B cell (primary cell): ENCODE results near the gene KCNF1. TPM values are rescaled to one million over a fixed set of nuclear protein-coding genes. Genes with fewer than 3 reads are reported as not detected.

ENCODE experiments used
- ATAC-seq: fragments of 200-7000 bp; cut with Tn5 transposase; one replicate; pipeline ENCODE4 v1.10.0; 2021; ENCODE audit warnings: low read depth, mild to moderate bottlenecking, moderate number of reproducible peaks, moderate library complexity
- CTCF ChIA-PET: fragments of 350-600 bp; sonication (Branson Sonifier 250); formaldehyde crosslinking; loops from one replicate; lab custom pipeline; 2021; ENCODE audit warnings: antibody characterized with exemption, inconsistent platforms; lab: Charles Lee
- POLR2A ChIA-PET: fragments of 350-600 bp; sonication (Branson Sonifier 250); formaldehyde crosslinking; loops from one replicate; lab custom pipeline; 2021; ENCODE audit warnings: antibody characterized with exemption; lab: Charles Lee
- DNase-seq: peaks from one replicate; pipeline ENCODE4 v3.0.0; 2013
- H2AFZ ChIP-seq: 2 replicates; pipeline ENCODE4 v1.6.1; 2012; ENCODE audit warnings: mild to moderate bottlenecking, low read depth, low read length; ENCODE audit not compliant: insufficient read depth, poor library complexity, severe bottlenecking
- H3K27ac ChIP-seq, 2 donors: 1 replicate in 1 of 2; 2 replicates in 1 of 2; pipeline ENCODE4 v1.5.1; 2012 to 2013; ENCODE audit warnings: low read length in 2 of 2, mild to moderate bottlenecking in 2 of 2, moderate library complexity in 1 of 2
- H3K27me3 ChIP-seq, 4 experiments: fragments of 200-600 bp in 1 of 4; sonication (generic) in 1 of 4; replicated peaks in 1 of 4; 1 replicate in 2 of 4; 2 replicates in 2 of 4; pipeline versions ENCODE4 v1.6.1 to v1.7.0; 2013 to 2016; ENCODE audit warnings: low read length in 3 of 4, mild to moderate bottlenecking in 2 of 4, mixed read lengths in 1 of 4, moderate library complexity in 1 of 4; ENCODE audit not compliant: insufficient read depth in 4 of 4, control insufficient read depth in 3 of 4; ENCODE audit errors: control extremely low read depth in 1 of 4
- H3K36me3 ChIP-seq, 2 experiments: replicated peaks in 1 of 2; 1 replicate in 1 of 2; 2 replicates in 1 of 2; pipeline versions ENCODE4 v1.6.1 to v1.7.1; 2013; ENCODE audit warnings: low read length in 1 of 2; ENCODE audit not compliant: insufficient read depth in 2 of 2, control insufficient read depth in 1 of 2; ENCODE audit errors: control extremely low read depth in 1 of 2, extremely low read depth in 1 of 2
- H3K4me1 ChIP-seq, 2 donors: fragments of 200-600 bp in 1 of 2; sonication (generic) in 1 of 2; 1 replicate in 1 of 2; 2 replicates in 1 of 2; pipeline versions ENCODE4 v1.5.1 to v1.6.1; 2013 to 2017; ENCODE audit warnings: low read length in 2 of 2; ENCODE audit not compliant: control insufficient read depth in 2 of 2, insufficient read depth in 2 of 2
- H3K4me2 ChIP-seq: replicated peaks from 2 replicates; pipeline ENCODE3; 2012; ENCODE audit warnings: mild to moderate bottlenecking, low read depth, low read length; ENCODE audit not compliant: poor library complexity, severe bottlenecking
- H3K4me3 ChIP-seq, 5 experiments: fragments of 200-600 bp in 1 of 5; sonication (generic) in 1 of 5; 1 replicate in 3 of 5; 2 replicates in 2 of 5; pipeline versions ENCODE4 v1.5.1 to v1.7.0; 2011 to 2016; ENCODE audit warnings: low read length in 4 of 5, mild to moderate bottlenecking in 4 of 5, low read depth in 2 of 5, control low read depth in 1 of 5, moderate library complexity in 1 of 5; ENCODE audit not compliant: insufficient read depth in 1 of 5; ENCODE audit errors: control extremely low read depth in 1 of 5, extremely low read depth in 1 of 5
- H3K79me2 ChIP-seq: fragments of 200-600 bp; sonication (generic); one replicate; pipeline ENCODE4 v1.6.0; 2016; ENCODE audit warnings: low read length; ENCODE audit not compliant: control insufficient read depth, insufficient read depth
- H3K9ac ChIP-seq: fragments of 200-600 bp; sonication (generic); 2 replicates; pipeline ENCODE4 v1.6.1; 2017; ENCODE audit warnings: mild to moderate bottlenecking, low read length, moderate library complexity
- H3K9me3 ChIP-seq, 3 donors: one replicate each; pipeline versions ENCODE4 v1.6.1 to v1.7.1; 2013; ENCODE audit warnings: low read length in 2 of 3; ENCODE audit not compliant: control insufficient read depth in 2 of 3, insufficient read depth in 1 of 3; ENCODE audit errors: control extremely low read depth in 1 of 3
- H4K20me1 ChIP-seq: 2 replicates; pipeline ENCODE4 v1.6.0; 2012; ENCODE audit warnings: mild to moderate bottlenecking, low read length; ENCODE audit not compliant: insufficient read depth, control insufficient read depth, poor library complexity, severe bottlenecking
- H3K27ac Mint-ChIP-seq: one replicate; pipeline ENCODE4 v1.8.0; 2021; ENCODE audit warnings: mixed read lengths
- H3K27me3 Mint-ChIP-seq: one replicate; pipeline ENCODE4 v1.8.0; 2021; ENCODE audit warnings: mixed read lengths
- H3K4me1 Mint-ChIP-seq: one replicate; pipeline ENCODE4 v1.8.0; 2021; ENCODE audit warnings: mixed read lengths
- H3K4me3 Mint-ChIP-seq: one replicate; pipeline ENCODE4 v1.8.0; 2021; ENCODE audit warnings: mixed read lengths
- H3K9me3 Mint-ChIP-seq: one replicate; pipeline ENCODE4 v1.8.0; 2022; ENCODE audit warnings: mixed read lengths; ENCODE audit not compliant: insufficient read depth
- EZH2 ChIP-seq: IDR thresholded peaks from 2 replicates; pipeline ENCODE4 v1.6.1; 2012; ENCODE audit warnings: borderline replicate concordance, low read depth, mild to moderate bottlenecking, moderate library complexity, low read length; ENCODE audit not compliant: insufficient read depth, poor library complexity, severe bottlenecking
- WGBS: methylation state at CpG from one replicate; pipeline ENCODE4 v1.1.5; 2013; ENCODE audit warnings: missing lambda C conversion rate; ENCODE audit not compliant: insufficient coverage; 5-methylcytosine and 5-hydroxymethylcytosine counted together
- intact Hi-C: fragments of 100-400 bp; cut with micrococcal nuclease; formaldehyde crosslinking; loops from one replicate; pipeline ENCODE4 v1.10.0; 2022
- polyA plus RNA-seq: library from polyadenylated mRNA; depleted of rRNA; stranded (reverse); fragments of >200 nt; gene quantifications from 2 replicates; pipeline ENCODE4 v1.2.3, GENCODE V29; 2012
- total RNA-seq, 2 donors: library from RNA; stranded (reverse); fragments of 120-200 nt in 1 of 2; gene quantifications; 1 replicate in 1 of 2; 2 replicates in 1 of 2; pipeline versions ENCODE4 v1.2.3 to v1.2.4, GENCODE V29; 2013 to 2022
- TF ChIP-seq, protein P1 (sequence below): fragments of 200-600 bp; IDR thresholded peaks from one replicate; pipeline ENCODE4 v1.8.0; 2022; ENCODE audit warnings: antibody characterized with exemption, mild to moderate bottlenecking

The KCNF1 gene
- total and polyA plus RNA-seq, 2 donors (not counting 1 experiment from before 2014, with no cell fraction given): not detected

DNA sequence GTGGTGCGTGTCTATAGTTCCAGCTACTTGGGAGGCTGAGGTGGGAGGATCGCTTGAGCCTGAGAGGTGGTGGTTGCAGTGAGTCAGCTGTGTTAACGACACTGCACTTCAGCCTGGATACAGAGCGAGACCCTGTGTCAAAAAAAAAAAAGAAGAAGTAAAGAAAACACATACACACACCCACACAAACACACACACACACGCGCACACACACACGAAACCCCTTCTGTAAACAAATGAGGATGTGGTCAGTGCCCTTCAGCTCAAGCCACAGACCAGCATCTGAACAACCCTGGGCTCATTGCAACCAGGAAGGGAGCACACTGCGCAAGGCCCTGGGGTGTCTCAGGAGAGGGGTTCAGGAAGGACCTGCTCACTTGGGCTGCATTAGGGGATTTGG is 47.9 kb upstream of the KCNF1 start:
- POLR2A ChIA-PET: no interaction called here
- peaks cover 0 to 23% (median 11%) of the 10 kb centered on the region in 4 experiments for H3K27me3 ChIP-seq
- H3K9ac ChIP-seq: no peak overlapping the region
- peak overlapping the region; percentile 29 for H3K4me2 ChIP-seq
- peak overlapping the region; percentile 66 for H3K4me3 Mint-ChIP-seq
- DNase-seq: peak; percentile 23
- no peaks in the 10 kb centered on the region for H4K20me1 ChIP-seq
- no peaks in the 10 kb centered on the region for H3K36me3 ChIP-seq
- H3K79me2 ChIP-seq: no peaks in the 10 kb centered on the region
- peak; percentile 53 for ATAC-seq
- H3K4me3 ChIP-seq: no peak overlapping the region
- H3K4me1 Mint-ChIP-seq: peaks cover 24% of the 10 kb centered on the region
- H2AFZ ChIP-seq: no peak overlapping the region
- H3K4me1 ChIP-seq: peaks cover 11 to 18% of the 10 kb centered on the region in 2 donors
- no peaks in the 10 kb centered on the region for H3K9me3 ChIP-seq
- 29% methylated on average over 1 of the region's 8 CpGs for WGBS
- no peak overlapping the region for H3K27ac ChIP-seq
- H3K9me3 Mint-ChIP-seq: no peaks in the 10 kb centered on the region
- CTCF ChIA-PET: interaction anchor here (0.8 kb wide), 1 partner anchor 33 kb away, joined by 4 read pairs; no protein-coding TSS in a partner anchor
- peak overlapping the region; percentile 60 for H3K27ac Mint-ChIP-seq
- H3K27me3 Mint-ChIP-seq: peaks cover 39% of the 10 kb centered on the region
- TF ChIP-seq, protein P1, sequence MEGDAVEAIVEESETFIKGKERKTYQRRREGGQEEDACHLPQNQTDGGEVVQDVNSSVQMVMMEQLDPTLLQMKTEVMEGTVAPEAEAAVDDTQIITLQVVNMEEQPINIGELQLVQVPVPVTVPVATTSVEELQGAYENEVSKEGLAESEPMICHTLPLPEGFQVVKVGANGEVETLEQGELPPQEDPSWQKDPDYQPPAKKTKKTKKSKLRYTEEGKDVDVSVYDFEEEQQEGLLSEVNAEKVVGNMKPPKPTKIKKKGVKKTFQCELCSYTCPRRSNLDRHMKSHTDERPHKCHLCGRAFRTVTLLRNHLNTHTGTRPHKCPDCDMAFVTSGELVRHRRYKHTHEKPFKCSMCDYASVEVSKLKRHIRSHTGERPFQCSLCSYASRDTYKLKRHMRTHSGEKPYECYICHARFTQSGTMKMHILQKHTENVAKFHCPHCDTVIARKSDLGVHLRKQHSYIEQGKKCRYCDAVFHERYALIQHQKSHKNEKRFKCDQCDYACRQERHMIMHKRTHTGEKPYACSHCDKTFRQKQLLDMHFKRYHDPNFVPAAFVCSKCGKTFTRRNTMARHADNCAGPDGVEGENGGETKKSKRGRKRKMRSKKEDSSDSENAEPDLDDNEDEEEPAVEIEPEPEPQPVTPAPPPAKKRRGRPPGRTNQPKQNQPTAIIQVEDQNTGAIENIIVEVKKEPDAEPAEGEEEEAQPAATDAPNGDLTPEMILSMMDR: no peak
- no peak for TF ChIP-seq EZH2
- intact Hi-C loops: no loop called here

DNA sequence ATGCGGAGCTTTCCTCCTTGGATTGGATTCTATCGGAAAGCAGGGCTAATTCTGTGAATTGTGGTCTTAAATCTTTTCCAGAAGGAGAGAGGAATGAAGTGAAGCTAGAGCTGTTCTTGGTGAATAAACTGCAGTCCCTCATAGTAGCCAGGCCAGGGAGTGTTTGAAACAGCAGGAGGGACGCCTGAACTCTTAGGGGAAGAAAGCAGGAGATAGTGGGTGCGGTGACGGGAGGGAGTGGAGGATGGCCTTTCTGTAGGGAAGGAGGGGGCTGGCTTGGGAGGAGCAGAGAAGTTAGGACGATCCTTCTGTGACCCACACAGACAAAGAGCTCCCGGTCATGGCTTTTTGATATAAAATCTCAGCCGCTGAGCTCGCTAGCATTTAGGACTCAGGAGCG is 47.5 kb upstream of the KCNF1 start:
- ChIA-PET POLR2A (no interaction called here), CTCF (interaction anchor here (0.8 kb wide), 2 partner anchors 32 to 33 kb away, joined by 3 to 4 read pairs; no protein-coding TSS in a partner anchor)

More for the DNA sequence above, 47.5 kb upstream of the KCNF1 start:
- Mint-ChIP-seq H3K27ac (peak overlapping the region; percentile 60), H3K9me3 (no peaks in the 10 kb centered on the region), H3K27me3 (peaks cover 37% of the 10 kb centered on the region), H3K4me3 (peak overlapping the region; percentile 66), H3K4me1 (peaks cover 24% of the 10 kb centered on the region)
- peaks cover 0 to 23% (median 11%) of the 10 kb centered on the region in 4 experiments for H3K27me3 ChIP-seq
- no peak for ATAC-seq
- DNase-seq: no peak
- no peaks in the 10 kb centered on the region for H3K79me2 ChIP-seq
- peak overlapping the region; percentile 29 for H3K4me2 ChIP-seq
- intact Hi-C loops: no loop called here
- no peaks in the 10 kb centered on the region for H3K36me3 ChIP-seq
- H3K4me1 ChIP-seq: peaks cover 11 to 18% of the 10 kb centered on the region in 2 donors
- no peak overlapping the region for H3K9ac ChIP-seq
- WGBS: 45% methylated on average over 10 of the region's 10 CpGs
- no peak for TF ChIP-seq EZH2
- TF ChIP-seq, protein P1: no peak
- no peak overlapping the region for H2AFZ ChIP-seq
- H3K4me3 ChIP-seq: no peak overlapping the region
- H3K9me3 ChIP-seq: no peaks in the 10 kb centered on the region
- H3K27ac ChIP-seq: no peak overlapping the region
- no peaks in the 10 kb centered on the region for H4K20me1 ChIP-seq
